ENCODE results near the gene RNF40. TPM values are rescaled to one million over a fixed set of nuclear protein-coding genes. Genes with fewer than 3 reads are reported as not detected.

RNF40 gene
- total and polyA plus RNA-seq, 8 donors = 17.5 to 155 (median 54.5) TPM

DNA sequence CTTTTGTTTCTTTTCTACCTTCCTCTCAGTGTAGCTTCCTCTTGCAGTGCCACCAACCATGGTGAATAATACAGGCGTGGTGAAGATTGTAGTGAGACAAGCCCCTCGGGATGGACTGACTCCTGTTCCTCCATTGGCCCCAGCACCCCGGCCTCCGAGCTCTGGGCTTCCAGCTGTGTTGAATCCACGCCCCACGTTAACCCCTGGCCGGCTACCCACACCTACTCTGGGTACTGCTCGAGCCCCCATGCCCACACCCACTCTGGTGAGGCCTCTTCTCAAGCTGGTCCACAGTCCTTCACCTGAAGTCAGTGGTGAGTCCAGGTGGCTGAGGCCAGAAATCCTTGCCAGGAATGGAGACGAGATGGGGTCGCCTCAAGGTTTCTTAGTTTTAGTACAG is 39.2 kb upstream of the RNF40 start:
- DNase-seq = no peak
- no peak overlapping the region for H3K27ac ChIP-seq
- H3K36me3 ChIP-seq = peaks cover 78 to 100% (median 100%) of the 10 kb centered on the region in 4 donors
- H3K4me1 ChIP-seq = peaks cover 0 to 16% (median 0%) of the 10 kb centered on the region in 4 donors
- no peaks in the 10 kb centered on the region for H3K9me3 ChIP-seq
- H3K27me3 ChIP-seq = no peaks in the 10 kb centered on the region
- WGBS, 5 donors = 84 to 92% (median 88%) methylated on average over 10 of the region's 10 CpGs
- intact Hi-C loops (cut with DNase I; ENCODE audit: low total_unique reads) = no loop called here
- TF ChIP-seq POLR2AphosphoS5 (IDR thresholded peaks at IDR 0.05) = no peak
- TF ChIP-seq, protein P1, sequence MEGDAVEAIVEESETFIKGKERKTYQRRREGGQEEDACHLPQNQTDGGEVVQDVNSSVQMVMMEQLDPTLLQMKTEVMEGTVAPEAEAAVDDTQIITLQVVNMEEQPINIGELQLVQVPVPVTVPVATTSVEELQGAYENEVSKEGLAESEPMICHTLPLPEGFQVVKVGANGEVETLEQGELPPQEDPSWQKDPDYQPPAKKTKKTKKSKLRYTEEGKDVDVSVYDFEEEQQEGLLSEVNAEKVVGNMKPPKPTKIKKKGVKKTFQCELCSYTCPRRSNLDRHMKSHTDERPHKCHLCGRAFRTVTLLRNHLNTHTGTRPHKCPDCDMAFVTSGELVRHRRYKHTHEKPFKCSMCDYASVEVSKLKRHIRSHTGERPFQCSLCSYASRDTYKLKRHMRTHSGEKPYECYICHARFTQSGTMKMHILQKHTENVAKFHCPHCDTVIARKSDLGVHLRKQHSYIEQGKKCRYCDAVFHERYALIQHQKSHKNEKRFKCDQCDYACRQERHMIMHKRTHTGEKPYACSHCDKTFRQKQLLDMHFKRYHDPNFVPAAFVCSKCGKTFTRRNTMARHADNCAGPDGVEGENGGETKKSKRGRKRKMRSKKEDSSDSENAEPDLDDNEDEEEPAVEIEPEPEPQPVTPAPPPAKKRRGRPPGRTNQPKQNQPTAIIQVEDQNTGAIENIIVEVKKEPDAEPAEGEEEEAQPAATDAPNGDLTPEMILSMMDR (IDR thresholded peaks at IDR 0.05) = no peak
- no peak for TF ChIP-seq EP300 (IDR thresholded peaks at IDR 0.05)
- no peak for TF ChIP-seq POLR2A (IDR thresholded peaks at IDR 0.05)
- H3K4me3 ChIP-seq = no peak overlapping the region

DNA sequence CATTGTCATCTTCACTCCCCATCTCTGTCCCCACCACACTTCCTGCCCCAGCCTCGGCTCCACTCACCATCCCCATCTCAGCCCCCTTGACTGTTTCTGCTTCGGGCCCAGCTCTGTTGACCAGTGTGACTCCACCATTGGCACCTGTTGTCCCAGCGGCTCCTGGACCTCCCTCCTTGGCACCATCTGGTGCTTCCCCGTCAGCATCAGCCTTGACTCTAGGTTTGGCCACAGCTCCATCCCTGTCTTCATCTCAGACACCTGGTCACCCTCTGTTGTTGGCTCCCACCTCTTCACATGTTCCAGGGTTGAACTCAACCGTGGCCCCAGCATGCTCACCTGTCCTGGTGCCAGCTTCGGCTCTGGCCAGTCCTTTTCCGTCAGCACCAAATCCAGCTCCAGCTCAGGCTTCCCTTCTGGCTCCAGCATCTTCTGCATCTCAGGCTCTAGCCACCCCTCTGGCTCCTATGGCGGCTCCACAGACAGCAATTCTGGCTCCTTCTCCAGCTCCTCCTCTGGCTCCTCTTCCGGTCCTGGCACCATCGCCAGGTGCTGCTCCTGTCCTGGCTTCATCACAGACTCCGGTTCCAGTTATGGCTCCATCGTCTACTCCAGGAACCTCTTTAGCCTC is 38.3 kb upstream of the RNF40 start:
- Histone ChIP-seq H3K27ac (no peak overlapping the region), H3K4me1 (peaks cover 0 to 16% (median 0%) of the 10 kb centered on the region in 4 donors), H3K27me3 (no peaks in the 10 kb centered on the region), H3K9me3 (no peaks in the 10 kb centered on the region), H3K36me3 (peaks cover 71 to 98% (median 97%) of the 10 kb centered on the region in 4 donors), H3K4me3 (no peak overlapping the region)
- TF ChIP-seq EP300 (IDR thresholded peaks at IDR 0.05) (no peak), POLR2AphosphoS5 (IDR thresholded peaks at IDR 0.05) (no peak), POLR2A (IDR thresholded peaks at IDR 0.05) (no peak)
- TF ChIP-seq, protein P1 (IDR thresholded peaks at IDR 0.05) = no peak
- WGBS, 5 donors = 91 to 92% (median 92%) methylated on average over 12 of the region's 12 CpGs
- intact Hi-C loops (cut with DNase I; ENCODE audit: low total_unique reads) = no loop called here
- no peak for DNase-seq

DNA sequence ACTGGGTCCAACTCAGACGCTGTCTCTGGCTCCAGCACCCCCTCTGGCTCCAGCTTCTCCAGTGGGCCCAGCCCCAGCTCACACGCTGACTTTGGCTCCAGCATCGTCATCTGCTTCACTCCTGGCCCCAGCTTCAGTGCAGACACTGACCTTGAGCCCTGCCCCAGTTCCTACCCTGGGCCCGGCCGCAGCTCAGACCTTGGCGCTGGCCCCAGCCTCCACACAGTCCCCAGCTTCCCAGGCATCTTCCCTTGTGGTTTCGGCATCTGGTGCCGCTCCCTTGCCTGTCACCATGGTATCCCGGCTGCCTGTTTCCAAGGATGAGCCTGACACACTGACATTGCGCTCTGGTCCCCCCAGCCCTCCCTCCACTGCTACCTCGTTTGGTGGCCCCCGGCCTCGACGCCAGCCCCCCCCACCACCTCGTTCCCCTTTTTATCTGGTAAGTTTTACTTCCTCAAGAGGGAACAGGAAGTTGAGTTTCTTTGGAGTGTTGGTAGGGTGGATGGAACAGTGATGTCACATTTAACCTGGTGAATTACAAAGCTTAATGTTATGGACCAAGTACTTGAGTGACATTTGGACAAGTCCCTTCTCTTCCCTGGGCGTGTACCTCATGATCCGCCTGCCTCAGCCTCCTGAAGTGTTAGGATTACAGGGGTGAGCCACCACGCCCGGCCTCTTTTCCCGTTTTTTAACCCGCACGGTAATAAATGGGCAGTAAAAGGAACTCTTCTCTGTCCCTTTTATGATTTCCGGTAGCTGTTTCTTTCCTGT is 37.3 kb upstream of the RNF40 start:
- Histone ChIP-seq H3K4me3 (no peak overlapping the region), H3K27me3 (no peaks in the 10 kb centered on the region), H3K9me3 (no peaks in the 10 kb centered on the region), H3K36me3 (peaks cover 71 to 98% (median 97%) of the 10 kb centered on the region in 4 donors), H3K27ac (peak overlapping the region in 3 of 5 donors; percentile 10 to 67 (median 39)), H3K4me1 (peaks cover 0 to 16% (median 0%) of the 10 kb centered on the region in 4 donors)
- intact Hi-C loops (cut with DNase I; ENCODE audit: low total_unique reads) = no loop called here
- no peak for TF ChIP-seq POLR2A (IDR thresholded peaks at IDR 0.05)
- TF ChIP-seq EP300 (IDR thresholded peaks at IDR 0.05) = no peak
- no peak for TF ChIP-seq POLR2AphosphoS5 (IDR thresholded peaks at IDR 0.05)
- TF ChIP-seq, protein P1 (IDR thresholded peaks at IDR 0.05) = no peak
- no peak for DNase-seq
- WGBS, 5 donors = 77 to 83% (median 79%) methylated on average over 23 of the region's 23 CpGs

DNA sequence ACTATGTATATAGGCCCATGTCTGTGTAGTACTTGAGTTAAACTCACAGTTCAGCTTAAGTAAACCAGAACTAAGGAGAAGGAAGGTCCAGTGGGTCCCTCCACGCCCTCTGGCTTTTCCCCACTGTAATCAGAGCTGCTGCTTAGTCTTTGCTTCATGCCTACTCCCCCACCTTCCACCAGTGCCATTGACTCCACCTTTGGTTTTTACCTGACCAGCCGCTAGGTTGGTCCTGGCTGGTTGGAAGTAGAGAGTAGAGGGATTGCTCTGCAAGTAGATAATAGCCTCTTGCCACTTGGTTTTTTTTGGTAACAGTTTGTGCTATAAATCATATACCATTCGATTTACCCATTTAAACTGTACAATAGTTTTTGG is 36.7 kb upstream of the RNF40 start:
- peak overlapping the region in 3 of 5 donors; percentile 10 to 67 (median 39) for H3K27ac ChIP-seq

More for the DNA sequence above, 36.7 kb upstream of the RNF40 start:
- Histone ChIP-seq H3K4me1 (peaks cover 0 to 16% (median 0%) of the 10 kb centered on the region in 4 donors), H3K27me3 (no peaks in the 10 kb centered on the region), H3K4me3 (no peak overlapping the region), H3K36me3 (peaks cover 71 to 98% (median 97%) of the 10 kb centered on the region in 4 donors), H3K9me3 (no peaks in the 10 kb centered on the region)
- 85 to 97% (median 92%) methylated on average over 3 of the region's 3 CpGs for WGBS, 5 donors
- no peak for DNase-seq
- intact Hi-C loops (cut with DNase I; ENCODE audit: low total_unique reads) = no loop called here
- TF ChIP-seq, protein P1 (IDR thresholded peaks at IDR 0.05) = no peak
- TF ChIP-seq EP300 (IDR thresholded peaks at IDR 0.05) (no peak), POLR2AphosphoS5 (IDR thresholded peaks at IDR 0.05) (no peak), POLR2A (IDR thresholded peaks at IDR 0.05) (no peak)
